Measurements from ENCODE around the gene SLC36A1.

The SLC36A1 gene

GRCh38 chr5:151430731-151431130 lies 16.7 kb upstream of the SLC36A1 start:
- no peaks in the 10 kb centered on the region for H3K4me1 ChIP-seq (ENCODE audit: insufficient read depth, low read length, severe bottlenecking)
- H3K9me3 ChIP-seq (ENCODE audit: low read length) = no peaks in the 10 kb centered on the region
- no peak overlapping the region for H3K4me2 ChIP-seq (ENCODE audit: low read length)
- no peaks in the 10 kb centered on the region for H3K27me3 ChIP-seq (ENCODE audit: insufficient read depth, low read length)
- H3F3A ChIP-seq (ENCODE audit: insufficient read depth, low read length) = no peaks in the 10 kb centered on the region
- no peak overlapping the region for H2AFZ ChIP-seq (ENCODE audit: low read length)
- TF ChIP-seq EZH2 (IDR thresholded peaks at IDR 0.05; ENCODE audit: borderline replicate concordance, low read length) (no peak), CTCF (IDR thresholded peaks at IDR 0.05; ENCODE audit: low read length) (no peak)
- H3K9ac ChIP-seq (ENCODE audit: low read length) = no peak overlapping the region
- no peaks in the 10 kb centered on the region for H3K79me2 ChIP-seq (ENCODE audit: insufficient read depth, low read length)
- H3K9me2 ChIP-seq (ENCODE audit: low read depth, low read length) = no peaks in the 10 kb centered on the region
- H3K4me3 ChIP-seq (ENCODE audit: low read depth, low read length, poor library complexity, severe bottlenecking) = no peak overlapping the region
- H3K36me3 ChIP-seq (ENCODE audit: insufficient read depth, low read length) = no peaks in the 10 kb centered on the region
- H4K20me1 ChIP-seq (ENCODE audit: insufficient read depth, low read length) = no peaks in the 10 kb centered on the region
- H3K27ac ChIP-seq (ENCODE audit: low read depth, low read length, poor library complexity, severe bottlenecking) = no peak overlapping the region

GRCh38 chr5:151431666-151432065 lies 15.7 kb upstream of the SLC36A1 start:
- no peak overlapping the region for H3K27ac ChIP-seq (ENCODE audit: low read depth, low read length, poor library complexity, severe bottlenecking)
- H3F3A ChIP-seq (ENCODE audit: insufficient read depth, low read length) = no peaks in the 10 kb centered on the region
- H3K4me1 ChIP-seq (ENCODE audit: insufficient read depth, low read length, severe bottlenecking) = no peaks in the 10 kb centered on the region
- H3K4me2 ChIP-seq (ENCODE audit: low read length) = no peak overlapping the region
- no peaks in the 10 kb centered on the region for H3K27me3 ChIP-seq (ENCODE audit: insufficient read depth, low read length)
- H3K9me3 ChIP-seq (ENCODE audit: low read length) = no peaks in the 10 kb centered on the region
- no peaks in the 10 kb centered on the region for H3K9me2 ChIP-seq (ENCODE audit: low read depth, low read length)
- no peaks in the 10 kb centered on the region for H4K20me1 ChIP-seq (ENCODE audit: insufficient read depth, low read length)
- H3K4me3 ChIP-seq (ENCODE audit: low read depth, low read length, poor library complexity, severe bottlenecking) = no peak overlapping the region
- H3K79me2 ChIP-seq (ENCODE audit: insufficient read depth, low read length) = no peaks in the 10 kb centered on the region
- TF ChIP-seq EZH2 (IDR thresholded peaks at IDR 0.05; ENCODE audit: borderline replicate concordance, low read length) (no peak), CTCF (IDR thresholded peaks at IDR 0.05; ENCODE audit: low read length) (no peak)
- no peak overlapping the region for H3K9ac ChIP-seq (ENCODE audit: low read length)
- no peak overlapping the region for H2AFZ ChIP-seq (ENCODE audit: low read length)
- no peaks in the 10 kb centered on the region for H3K36me3 ChIP-seq (ENCODE audit: insufficient read depth, low read length)

GRCh38 chr5:151432210-151432609 lies 15.2 kb upstream of the SLC36A1 start:
- TF ChIP-seq CTCF (IDR thresholded peaks at IDR 0.05; ENCODE audit: low read length) (no peak), EZH2 (IDR thresholded peaks at IDR 0.05; ENCODE audit: borderline replicate concordance, low read length) (no peak)
- Histone ChIP-seq H4K20me1 (ENCODE audit: insufficient read depth, low read length) (no peaks in the 10 kb centered on the region), H3F3A (ENCODE audit: insufficient read depth, low read length) (no peaks in the 10 kb centered on the region), H3K4me1 (ENCODE audit: insufficient read depth, low read length, severe bottlenecking) (no peaks in the 10 kb centered on the region), H3K4me2 (ENCODE audit: low read length) (no peak overlapping the region), H3K27ac (ENCODE audit: low read depth, low read length, poor library complexity, severe bottlenecking) (no peak overlapping the region), H3K9me3 (ENCODE audit: low read length) (no peaks in the 10 kb centered on the region), H3K9me2 (ENCODE audit: low read depth, low read length) (no peaks in the 10 kb centered on the region), H3K9ac (ENCODE audit: low read length) (no peak overlapping the region), H3K27me3 (ENCODE audit: insufficient read depth, low read length) (no peaks in the 10 kb centered on the region), H2AFZ (ENCODE audit: low read length) (no peak overlapping the region), H3K36me3 (ENCODE audit: insufficient read depth, low read length) (no peaks in the 10 kb centered on the region), H3K4me3 (ENCODE audit: low read depth, low read length, poor library complexity, severe bottlenecking) (no peak overlapping the region), H3K79me2 (ENCODE audit: insufficient read depth, low read length) (no peaks in the 10 kb centered on the region)
